NCI-H146 treated with DMSO at 0.1 percent for 48 hours (cell line): ENCODE data around the gene NISCH.

Experiments used
- DNase-seq: peaks from one replicate; lab custom pipeline; 2025; ENCODE audit not compliant: unreplicated experiment; lab: John Stamatoyannopoulos, UW

NISCH gene

GRCh38 chr3:52489453-52489852 lies 34.0 kb downstream of the NISCH start:
- no peak for DNase-seq

- no peak for DNase-seq
These were observed 34.9 kb downstream of the NISCH start for GRCh38 chr3:52490035-52490938.

- no peak for DNase-seq
These were observed 35.6 kb downstream of the NISCH start for GRCh38 chr3:52490939-52491526.

- no peak for DNase-seq
These were observed 36.7 kb downstream of the NISCH start for GRCh38 chr3:52492059-52492458.

- no peak for DNase-seq
These were observed 38.0 kb downstream of the NISCH start for GRCh38 chr3:52493232-52494017.

- DNase-seq, result peak; percentile 7
These were observed 39.0 kb downstream of the NISCH start for GRCh38 chr3:52494445-52494844.

GRCh38 chr3:52494886-52495495 lies 39.6 kb downstream of the NISCH start, which contains the start of gene STAB1:
Gene STAB1 (plus strand): TSS chr3:52495338. CDS start chr3:52495414, 76 bp downstream.
- DNase-seq, result no peak

- no peak for DNase-seq
These were observed 40.6 kb downstream of the NISCH start for GRCh38 chr3:52495777-52496602.

GRCh38 chr3:52498137-52499054 lies 43.0 kb downstream of the NISCH start:
- no peak for DNase-seq

- no peak for DNase-seq
These were observed 45.6 kb downstream of the NISCH start for GRCh38 chr3:52501046-52501445.

GRCh38 chr3:52502001-52502400 lies 46.6 kb downstream of the NISCH start:
- DNase-seq, result no peak

GRCh38 chr3:52502808-52503350 lies 47.5 kb downstream of the NISCH start:
- no peak for DNase-seq

GRCh38 chr3:52503788-52504424 lies 48.5 kb downstream of the NISCH start:
- peak; percentile 64 for DNase-seq

- DNase-seq, result no peak
These were observed 49.6 kb downstream of the NISCH start for GRCh38 chr3:52504977-52505376.

- no peak for DNase-seq
These were observed 51.0 kb downstream of the NISCH start for GRCh38 chr3:52506266-52506966.

- DNase-seq, result no peak
These were observed 52.0 kb downstream of the NISCH start for GRCh38 chr3:52507359-52507758.

- DNase-seq, result no peak
These were observed 54.4 kb downstream of the NISCH start for GRCh38 chr3:52509753-52510328.
